ENCODE results near the gene WNT1. TPM values are rescaled to one million over a fixed set of nuclear protein-coding genes. Genes with fewer than 3 reads are reported as not detected.

The WNT1 gene
- total RNA-seq, 4 donors from 2014 or later: not detected

GRCh38 chr12:48943221-48943620, 34.9 kb upstream of the WNT1 start:
- TF ChIP-seq, protein P1, sequence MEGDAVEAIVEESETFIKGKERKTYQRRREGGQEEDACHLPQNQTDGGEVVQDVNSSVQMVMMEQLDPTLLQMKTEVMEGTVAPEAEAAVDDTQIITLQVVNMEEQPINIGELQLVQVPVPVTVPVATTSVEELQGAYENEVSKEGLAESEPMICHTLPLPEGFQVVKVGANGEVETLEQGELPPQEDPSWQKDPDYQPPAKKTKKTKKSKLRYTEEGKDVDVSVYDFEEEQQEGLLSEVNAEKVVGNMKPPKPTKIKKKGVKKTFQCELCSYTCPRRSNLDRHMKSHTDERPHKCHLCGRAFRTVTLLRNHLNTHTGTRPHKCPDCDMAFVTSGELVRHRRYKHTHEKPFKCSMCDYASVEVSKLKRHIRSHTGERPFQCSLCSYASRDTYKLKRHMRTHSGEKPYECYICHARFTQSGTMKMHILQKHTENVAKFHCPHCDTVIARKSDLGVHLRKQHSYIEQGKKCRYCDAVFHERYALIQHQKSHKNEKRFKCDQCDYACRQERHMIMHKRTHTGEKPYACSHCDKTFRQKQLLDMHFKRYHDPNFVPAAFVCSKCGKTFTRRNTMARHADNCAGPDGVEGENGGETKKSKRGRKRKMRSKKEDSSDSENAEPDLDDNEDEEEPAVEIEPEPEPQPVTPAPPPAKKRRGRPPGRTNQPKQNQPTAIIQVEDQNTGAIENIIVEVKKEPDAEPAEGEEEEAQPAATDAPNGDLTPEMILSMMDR (IDR thresholded peaks at IDR 0.05): no peak
- no peak for TF ChIP-seq POLR2A (IDR thresholded peaks at IDR 0.05)
- Histone ChIP-seq H3K27ac (peak overlapping the region in 1 of 3 donors; percentile 41), H3K27me3 (no peaks in the 10 kb centered on the region), H3K36me3 (peaks cover 26 to 27% of the 10 kb centered on the region in 2 donors), H3K4me3 (replicated peaks in 1 of 3) (no peak overlapping the region), H3K9me3 (no peaks in the 10 kb centered on the region), H3K4me1 (peaks cover 42 to 60% of the 10 kb centered on the region in 2 donors)
- DNase-seq: peak in 1 of 2 donors; percentile 11
- 82 to 87% methylated on average over 4 of the region's 4 CpGs for WGBS, 2 donors
- intact Hi-C loops (cut with DNase I): no loop called here

- Histone ChIP-seq H3K9me3 (no peaks in the 10 kb centered on the region), H3K36me3 (no peaks in the 10 kb centered on the region), H3K27me3 (no peaks in the 10 kb centered on the region), H3K27ac (peak overlapping the region; percentile 23 to 91 (median 69)), H3K4me1 (peaks cover 42 to 63% of the 10 kb centered on the region in 2 donors), H3K4me3 (replicated peaks in 1 of 3) (no peak overlapping the region)
- DNase-seq: no peak
- TF ChIP-seq, protein P1 (IDR thresholded peaks at IDR 0.05): no peak
- TF ChIP-seq POLR2A (IDR thresholded peaks at IDR 0.05): no peak
- intact Hi-C loops (cut with DNase I): no loop called here
These were observed 31.9 kb upstream of the WNT1 start for GRCh38 chr12:48946205-48946604.

DNA sequence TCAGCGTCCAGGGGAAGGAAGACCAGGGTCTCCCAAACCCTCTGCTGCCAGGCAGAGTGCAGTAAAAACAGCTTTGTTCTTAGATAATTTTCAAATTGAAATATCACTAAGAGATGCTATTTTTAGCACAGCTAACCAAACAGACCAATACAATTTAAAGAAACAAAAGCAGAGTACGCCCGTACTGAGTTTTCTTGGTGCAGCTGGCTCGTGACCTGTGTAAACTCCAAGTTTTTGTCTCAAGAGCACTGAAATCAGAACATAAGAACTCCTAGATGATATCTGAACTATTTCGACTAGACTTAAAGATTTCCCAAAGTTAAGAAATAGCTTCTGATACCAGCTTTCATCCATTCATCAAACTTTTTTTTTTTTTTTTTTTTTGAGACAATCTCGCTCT, 31.2 kb upstream of the WNT1 start:
- Histone ChIP-seq H3K4me1 (peaks cover 42 to 62% of the 10 kb centered on the region in 2 donors), H3K27ac (peak overlapping the region; percentile 23 to 91 (median 69)), H3K36me3 (no peaks in the 10 kb centered on the region), H3K27me3 (no peaks in the 10 kb centered on the region), H3K4me3 (replicated peaks in 1 of 3) (no peak overlapping the region), H3K9me3 (no peaks in the 10 kb centered on the region)
- TF ChIP-seq POLR2A (IDR thresholded peaks at IDR 0.05): no peak
- TF ChIP-seq, protein P1 (IDR thresholded peaks at IDR 0.05): no peak
- intact Hi-C loops (cut with DNase I): no loop called here
- WGBS, 2 donors: 49 to 52% methylated on average over 6 of the region's 6 CpGs
- DNase-seq: peak; percentile 53 to 60

DNA sequence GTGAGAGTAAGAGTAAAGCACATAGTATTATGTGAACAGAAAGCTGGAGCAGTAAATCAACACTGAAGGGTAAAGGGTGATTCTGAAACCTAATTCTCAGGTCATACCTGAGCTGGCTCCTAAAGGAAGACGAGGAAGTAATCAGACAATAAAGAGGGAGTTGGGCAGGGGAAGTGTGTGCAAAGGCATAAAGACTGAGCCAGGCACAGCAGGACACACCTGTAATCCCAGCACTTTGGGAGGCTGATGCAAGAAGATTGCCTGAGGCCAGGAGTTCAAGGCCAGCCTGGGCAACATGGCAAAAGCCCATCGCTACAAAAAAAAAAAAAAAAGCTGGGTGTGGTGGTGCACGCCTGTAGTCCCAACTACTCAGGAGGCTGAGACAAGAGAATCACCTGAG, 30.4 kb upstream of the WNT1 start:
- H3K27me3 ChIP-seq: no peaks in the 10 kb centered on the region

DNA sequence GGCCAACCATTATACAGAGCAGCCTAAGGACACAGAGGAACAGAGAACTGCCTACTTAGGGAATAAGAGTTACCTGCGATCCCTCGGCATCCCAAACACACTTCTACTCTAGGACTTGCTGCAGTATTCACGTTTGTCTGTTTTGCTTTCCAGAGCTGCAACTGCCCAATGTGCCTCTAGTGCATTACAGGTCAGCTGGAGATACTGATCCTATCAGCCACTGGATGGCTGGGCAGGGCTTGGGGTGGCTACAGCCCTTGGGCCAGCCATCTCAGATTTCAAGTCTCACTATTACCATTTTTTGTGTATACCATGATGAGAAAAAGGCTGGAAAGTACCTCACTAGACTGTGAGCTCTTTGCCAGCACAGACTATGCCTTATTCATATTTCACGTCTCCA, 25.4 kb upstream of the WNT1 start:
- DNase-seq: no peak
- Histone ChIP-seq H3K4me1 (peaks cover 25 to 28% of the 10 kb centered on the region in 2 donors), H3K4me3 (replicated peaks in 1 of 3) (no peak overlapping the region), H3K27me3 (no peaks in the 10 kb centered on the region), H3K27ac (no peak overlapping the region), H3K9me3 (no peaks in the 10 kb centered on the region), H3K36me3 (peaks cover 0 to 5% of the 10 kb centered on the region in 2 donors)
- intact Hi-C loops (cut with DNase I): no loop called here
- TF ChIP-seq POLR2A (IDR thresholded peaks at IDR 0.05): no peak
- TF ChIP-seq, protein P1 (IDR thresholded peaks at IDR 0.05): no peak
- whole genome bisulfite sequencing, 2 donors: 85 to 86% methylated on average over 4 of the region's 4 CpGs

More for the DNA sequence above, 30.4 kb upstream of the WNT1 start:
- peak overlapping the region; percentile 23 to 91 (median 69) for H3K27ac ChIP-seq
- intact Hi-C loops (cut with DNase I): no loop called here
- TF ChIP-seq, protein P1 (IDR thresholded peaks at IDR 0.05): no peak
- TF ChIP-seq POLR2A (IDR thresholded peaks at IDR 0.05): no peak
- no peaks in the 10 kb centered on the region for H3K9me3 ChIP-seq
- H3K4me3 ChIP-seq (replicated peaks in 1 of 3): no peak overlapping the region
- H3K36me3 ChIP-seq: peaks cover 0 to 1% of the 10 kb centered on the region in 2 donors
- no peak for DNase-seq
- H3K4me1 ChIP-seq: peaks cover 42 to 54% of the 10 kb centered on the region in 2 donors
- WGBS, 2 donors: 95 to 97% methylated on average over 3 of the region's 3 CpGs
